Measurements from ENCODE around the gene PRKAR1A.
"Not testable (repeated sequence)": the region's sequence is repeated elsewhere in the genome, so short reads cannot be mapped to it uniquely, and the experiment has no call there.

The PRKAR1A gene

DNA sequence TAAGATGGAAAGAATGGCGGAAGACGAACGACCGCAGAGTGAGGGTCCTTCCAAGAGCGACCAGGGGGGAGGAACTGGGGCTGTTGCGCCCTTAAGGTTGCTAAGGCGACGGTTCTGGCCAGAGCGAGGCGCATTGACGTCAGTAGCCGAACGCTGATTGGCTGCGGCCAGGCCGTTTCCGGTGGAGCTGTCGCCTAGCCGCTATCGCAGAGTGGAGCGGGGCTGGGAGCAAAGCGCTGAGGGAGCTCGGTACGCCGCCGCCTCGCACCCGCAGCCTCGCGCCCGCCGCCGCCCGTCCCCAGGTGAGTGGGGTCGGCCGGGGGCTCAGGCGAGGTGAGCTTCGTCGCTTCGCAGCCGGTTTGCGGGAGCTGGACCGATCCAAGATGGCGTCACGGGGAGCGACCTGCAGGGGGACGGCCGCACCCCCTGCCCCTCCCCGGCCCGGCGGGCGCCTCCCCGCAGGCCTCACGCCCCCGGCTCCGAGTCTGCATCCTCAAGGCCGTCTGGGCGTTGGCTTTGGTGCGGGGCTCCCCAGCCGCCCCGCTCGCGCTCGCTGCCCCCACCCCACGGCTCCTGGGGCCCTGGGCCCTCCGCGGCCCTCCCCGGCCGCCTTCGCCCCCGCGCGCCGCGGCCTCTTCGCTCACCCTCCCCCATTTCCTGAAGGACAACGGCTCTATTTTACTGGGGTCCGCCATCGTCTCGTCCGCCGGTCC, at the start of gene PRKAR1A:
PRKAR1A (plus strand) TSS at position 184 of the 713 bp plus-strand sequence. CDS start 2,970 bp downstream, outside the sequence.
- DNase-seq (ENCODE audit: low spot score), result peak; percentile 96

DNA sequence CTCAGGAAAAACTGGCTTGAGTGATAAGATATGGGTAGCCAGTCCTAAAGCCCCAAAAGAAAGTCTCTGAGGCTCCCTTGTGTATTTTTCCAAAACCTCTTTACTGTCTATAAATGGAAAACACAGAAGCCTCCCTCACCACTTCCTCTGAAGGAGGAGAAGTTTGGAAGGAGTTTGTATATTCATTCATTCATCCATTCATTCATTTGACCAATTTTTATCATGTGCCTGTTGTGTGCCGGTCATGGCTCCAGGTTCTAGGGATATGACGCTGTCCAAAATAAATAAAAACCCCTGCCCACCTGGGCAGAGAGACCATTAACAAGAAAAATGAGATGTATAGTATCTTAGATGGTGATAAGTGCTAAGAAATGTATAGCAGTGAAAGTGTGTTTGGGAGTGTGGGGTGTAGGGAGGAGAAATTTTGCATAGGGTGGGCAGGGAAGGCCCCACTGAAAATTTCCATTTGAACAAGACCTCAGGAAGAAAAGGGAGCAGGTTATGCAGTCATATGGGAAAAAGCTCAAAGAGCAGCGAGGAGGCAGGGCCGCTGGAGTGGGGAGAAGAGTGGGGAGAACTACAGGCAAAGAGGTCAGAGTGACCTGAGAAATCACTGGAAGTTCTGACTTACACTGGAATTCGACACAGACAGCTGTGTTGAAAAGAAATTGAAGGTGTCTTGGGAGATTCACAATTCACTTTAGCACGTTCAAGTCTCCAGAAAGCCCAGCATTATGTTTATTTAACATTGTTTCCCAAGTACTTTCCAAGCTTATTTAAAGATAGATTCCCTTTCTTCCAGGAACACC, 48.8 kb upstream of the PRKAR1A start:
- DNase-seq (ENCODE audit: low spot score), result no peak

- no peak for DNase-seq (ENCODE audit: low spot score)
Measured at GRCh38 chr17:68468334-68468733, 43.9 kb upstream of the PRKAR1A start.

- no peak for DNase-seq (ENCODE audit: low spot score)
Measured at GRCh38 chr17:68468788-68469187, 43.4 kb upstream of the PRKAR1A start.

GRCh38 chr17:68470961-68471360, 41.3 kb upstream of the PRKAR1A start:
- DNase-seq (ENCODE audit: low spot score), result no peak

GRCh38 chr17:68480885-68481284, 31.3 kb upstream of the PRKAR1A start:
- DNase-seq (ENCODE audit: low spot score), result no peak

- peak; percentile 81 for DNase-seq (ENCODE audit: low spot score)
Measured at GRCh38 chr17:68482576-68483041, 29.6 kb upstream of the PRKAR1A start.

DNA sequence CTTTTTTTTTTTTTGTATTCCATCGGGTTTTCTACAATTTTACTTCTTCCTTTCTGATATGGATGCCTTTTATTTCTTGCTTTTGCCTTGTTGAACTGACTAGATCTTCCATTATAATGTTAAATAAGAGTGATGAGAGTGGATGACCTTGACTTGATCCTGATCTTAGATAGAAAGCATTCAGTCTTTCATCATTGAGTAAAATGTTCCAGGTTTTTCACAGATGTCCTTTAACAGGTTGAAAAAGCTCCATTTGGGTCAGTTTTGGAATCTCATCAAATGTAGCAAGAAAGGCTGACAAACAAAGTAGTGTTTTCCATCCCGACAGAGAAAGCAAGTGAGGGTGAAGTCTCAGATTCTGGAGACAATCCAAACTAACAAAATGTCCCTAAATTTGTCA, 27.8 kb upstream of the PRKAR1A start:
- DNase-seq (ENCODE audit: low spot score), result no peak

DNA sequence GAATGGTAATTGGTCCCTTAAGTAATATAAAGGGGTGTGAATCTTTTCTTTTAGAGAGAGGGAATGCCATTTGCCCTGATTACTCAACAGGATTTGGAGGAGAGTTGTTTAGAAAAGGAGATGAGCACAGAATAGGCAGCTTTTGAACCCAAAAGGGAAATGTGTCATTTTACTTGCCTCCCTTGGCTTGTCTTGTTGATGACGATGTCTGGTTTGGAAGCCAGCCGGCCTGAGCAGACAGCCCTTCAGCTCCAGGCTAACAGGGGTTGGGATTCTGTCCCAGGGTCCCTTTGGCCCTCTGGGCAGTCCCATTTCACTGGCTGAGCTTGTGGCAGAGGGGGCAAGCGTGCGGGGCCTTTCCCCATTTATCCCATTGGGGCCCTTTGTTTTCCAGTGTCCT, 22.3 kb upstream of the PRKAR1A start:
- DNase-seq (ENCODE audit: low spot score), result no peak

DNA sequence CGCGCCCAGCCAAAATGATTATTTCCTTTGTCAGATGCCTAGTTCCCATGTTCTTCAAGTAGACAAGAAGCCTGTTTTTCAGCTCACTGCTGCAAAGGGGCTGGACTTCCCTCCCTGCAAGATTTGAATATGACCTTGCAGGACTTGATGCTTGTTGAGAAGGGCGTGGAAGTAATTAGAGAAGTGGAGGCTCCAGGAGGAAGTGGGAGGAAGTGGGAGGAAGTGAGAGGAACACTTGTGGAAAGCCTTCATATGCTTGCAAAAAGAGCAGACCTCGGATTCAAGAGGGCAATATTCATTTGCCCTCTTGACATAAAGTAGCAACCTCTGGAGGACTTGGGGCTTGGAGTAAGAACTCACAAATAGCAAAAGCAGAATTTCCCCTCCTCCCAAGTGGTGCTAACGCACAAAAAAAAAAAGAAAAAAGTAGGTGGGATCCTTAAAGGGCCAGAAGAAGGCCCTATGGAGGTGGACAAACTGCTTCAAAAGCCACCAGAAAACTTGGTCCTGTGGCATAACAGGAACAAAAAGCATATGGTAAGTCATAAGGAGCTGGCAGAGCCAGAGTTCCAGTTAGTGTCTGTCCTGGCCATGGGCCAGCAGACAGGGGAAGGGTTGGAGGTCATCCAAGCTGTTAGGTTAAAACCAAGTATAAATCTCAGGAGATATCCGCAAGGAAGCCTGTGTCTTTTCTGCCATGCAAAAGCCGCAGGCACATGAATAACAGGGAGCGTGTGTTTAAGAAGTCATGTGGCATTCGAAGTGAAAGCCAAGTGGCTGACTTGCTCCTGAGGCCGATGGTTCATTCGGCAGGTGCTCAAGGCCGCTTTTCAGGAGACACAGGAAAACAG, 20.6 kb upstream of the PRKAR1A start:
- no peak for DNase-seq (ENCODE audit: low spot score)

DNA sequence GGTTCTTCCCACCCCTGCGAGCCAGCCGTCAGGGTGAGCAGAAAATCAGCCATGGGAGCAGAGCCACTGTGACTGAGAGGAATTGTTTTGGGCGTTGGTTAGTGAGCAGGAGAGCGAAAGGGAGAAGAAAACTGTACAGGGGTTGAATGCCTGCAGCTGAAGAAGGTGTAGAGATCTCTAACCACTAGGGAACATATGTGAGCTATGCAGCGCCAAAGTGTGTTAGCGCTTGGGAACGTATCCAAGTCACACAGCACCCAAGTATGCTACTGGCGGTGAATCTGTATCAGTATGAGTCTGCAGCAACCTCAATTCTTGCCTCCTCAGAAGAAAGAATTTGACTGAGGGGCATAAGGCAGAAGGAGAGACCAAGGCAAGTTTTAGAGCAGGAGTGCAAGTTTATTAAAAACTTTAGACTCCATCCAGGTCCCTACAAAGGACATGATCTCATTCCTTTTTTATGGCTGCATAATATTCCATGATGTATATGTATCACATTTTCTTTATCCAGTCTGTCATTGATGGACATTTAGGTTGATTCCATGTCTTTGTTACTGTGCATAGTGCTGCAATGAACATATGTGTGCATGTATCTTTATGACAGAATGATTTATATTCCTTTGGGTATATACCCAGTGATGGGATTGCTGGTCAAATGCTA, 19.7 kb upstream of the PRKAR1A start:
- not testable (repeated sequence) for DNase-seq (ENCODE audit: low spot score)

DNA sequence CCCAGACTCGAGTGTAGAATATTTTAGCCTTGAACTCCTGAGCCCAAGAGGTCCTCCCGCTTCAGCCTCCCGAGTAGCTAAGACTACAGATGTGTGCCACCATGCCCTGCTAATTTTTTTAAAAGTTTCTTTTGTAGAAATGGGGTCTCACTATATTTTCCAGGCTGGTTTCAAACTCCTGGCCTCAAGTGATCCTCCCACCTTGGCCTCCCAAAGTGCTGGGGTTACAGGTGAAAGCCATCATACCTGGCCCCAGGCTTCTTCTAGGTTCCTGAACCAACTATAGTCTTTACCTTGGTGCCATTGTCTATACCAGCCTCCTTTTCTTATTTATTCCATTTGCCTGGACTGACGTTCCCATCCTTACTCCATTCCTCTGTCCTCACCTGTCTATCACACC, 17.1 kb upstream of the PRKAR1A start:
- no peak for DNase-seq (ENCODE audit: low spot score)

DNA sequence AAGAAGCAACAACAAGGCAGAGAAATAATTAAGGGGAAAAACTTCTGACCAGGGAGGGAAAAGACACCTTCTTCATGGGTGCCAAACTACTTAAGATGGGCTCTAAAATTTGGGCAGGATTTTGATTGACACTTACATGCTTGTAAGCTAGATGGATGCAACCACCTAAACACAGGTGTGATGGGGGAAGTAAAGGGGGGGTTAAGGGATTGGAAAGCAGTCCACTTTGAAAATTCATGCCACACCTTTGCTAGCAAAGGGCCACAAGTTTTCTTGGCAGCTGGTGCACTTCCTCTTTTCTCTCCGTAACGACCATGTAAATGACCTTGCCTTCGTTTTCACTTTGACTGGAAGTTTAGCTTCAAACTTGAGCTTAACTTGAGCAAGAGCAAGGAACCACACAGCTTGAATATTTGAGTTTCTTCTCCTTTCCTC, 14.3 kb upstream of the PRKAR1A start:
- no peak for DNase-seq (ENCODE audit: low spot score)

GRCh38 chr17:68498479-68499326, 13.5 kb upstream of the PRKAR1A start:
- DNase-seq (ENCODE audit: low spot score), result no peak

DNA sequence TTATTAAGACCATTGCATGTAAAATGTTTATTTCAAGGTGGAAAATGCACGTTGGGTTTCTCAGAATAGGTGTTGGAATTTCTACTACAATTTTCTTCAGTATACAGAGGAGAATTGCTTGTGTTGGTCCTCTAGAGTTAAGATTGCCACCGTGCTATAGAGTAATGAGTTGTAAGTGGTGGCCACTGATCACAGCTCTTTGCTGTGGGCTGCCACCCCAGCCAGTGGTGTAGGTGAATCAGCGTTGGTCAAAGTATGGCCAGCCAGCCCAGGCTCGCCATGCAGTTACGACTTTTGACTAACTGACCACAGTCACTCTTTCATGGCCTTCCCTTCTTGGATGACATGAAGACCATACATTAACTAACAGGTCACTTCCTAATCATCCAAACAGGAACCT, 12.6 kb upstream of the PRKAR1A start:
- no peak for DNase-seq (ENCODE audit: low spot score)

DNA sequence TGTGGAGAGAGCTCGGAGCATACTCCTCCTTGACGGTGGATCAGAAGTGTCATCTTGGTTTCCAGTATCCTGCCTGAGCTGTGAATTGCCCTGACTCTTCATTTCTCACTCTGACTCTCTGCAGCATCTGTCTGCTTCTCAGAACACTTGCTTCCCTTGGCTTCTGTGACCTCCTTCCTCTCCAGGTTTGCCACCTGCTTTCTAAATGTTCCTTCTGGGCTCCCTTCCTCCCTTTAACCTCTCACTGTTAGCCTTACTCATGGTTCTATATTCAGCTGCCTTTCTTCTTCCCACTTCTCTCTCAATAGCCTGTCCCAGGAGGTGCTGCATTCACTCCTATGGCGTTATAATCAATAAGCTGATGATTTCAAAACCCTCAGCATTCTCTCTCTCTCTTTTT, 11.2 kb upstream of the PRKAR1A start:
- DNase-seq (ENCODE audit: low spot score), result no peak

- DNase-seq (ENCODE audit: low spot score), result no peak
Measured at GRCh38 chr17:68505951-68506350, 6.3 kb upstream of the PRKAR1A start.

DNA sequence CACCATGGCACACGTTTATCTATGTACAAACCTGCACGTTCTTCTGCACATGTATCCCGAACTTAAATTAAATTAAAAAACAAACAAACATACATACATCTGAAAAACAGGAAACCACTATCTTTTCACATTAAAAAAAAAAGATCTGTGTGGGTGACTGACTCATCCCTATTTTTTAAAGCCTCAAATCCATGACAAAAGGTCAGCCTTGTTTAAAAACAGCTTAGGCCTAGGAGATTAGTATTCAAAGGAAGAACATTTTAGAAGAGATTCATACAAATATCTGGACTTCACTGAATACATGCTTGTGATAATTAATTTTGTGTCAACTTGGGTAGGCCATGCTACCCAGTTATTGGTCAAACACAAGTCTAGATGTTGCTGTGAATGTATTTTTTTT, 4.7 kb upstream of the PRKAR1A start:
- DNase-seq (ENCODE audit: low spot score), result no peak

- DNase-seq (ENCODE audit: low spot score), result no peak
Measured at GRCh38 chr17:68509141-68510057, 2.8 kb upstream of the PRKAR1A start.

DNA sequence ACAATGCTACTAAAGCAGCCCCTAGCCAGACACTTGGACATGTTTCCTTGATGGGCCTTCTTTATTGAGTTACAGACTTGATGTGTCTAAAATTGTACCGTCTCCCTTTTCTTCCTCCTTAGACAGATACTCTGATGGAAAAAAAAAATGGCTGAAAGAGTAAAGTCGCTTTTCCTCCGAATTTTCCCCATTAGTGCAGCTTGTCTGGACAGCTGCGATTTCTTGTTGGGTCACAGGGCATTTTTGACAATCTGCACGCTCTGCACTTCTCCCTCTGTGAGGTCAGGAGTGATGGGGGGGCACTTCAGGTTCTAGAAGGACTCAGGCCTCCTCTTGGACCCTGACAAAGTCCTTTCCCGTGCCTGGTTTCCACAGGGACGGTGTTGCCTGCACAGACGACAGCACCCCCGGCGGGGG, 968 bp upstream of the PRKAR1A start:
- no peak for DNase-seq (ENCODE audit: low spot score)
